GM23338 (cell line): ENCODE measurements around the gene CMIP. TPM values are rescaled to one million over a fixed set of nuclear protein-coding genes. Genes with fewer than 3 reads are reported as not detected.
A peak's percentile ranks its signal among the peaks of the same experiment; 100 is the strongest.

Source experiments
- ATAC-seq: fragments of 200-7000 bp; cut with Tn5 transposase; 3 replicates; pipeline ENCODE4 v1.9.1; 2020
- DNase-seq: peaks from one replicate; pipeline ENCODE4 v3.0.0-alpha.2; 2015; ENCODE audit warnings: low spot score
- H2AFZ ChIP-seq: fragments of 200-600 bp; sonication (generic); 2 replicates; pipeline ENCODE4 v1.8.0; 2016; ENCODE audit warnings: antibody characterized with exemption, mild to moderate bottlenecking, moderate library complexity
- H3F3A ChIP-seq: fragments of 200-600 bp; sonication (generic); replicated peaks from 2 replicates; pipeline ENCODE4 v1.8.0; 2017; ENCODE audit warnings: antibody characterized with exemption, mixed run types, low read depth
- H3K27ac ChIP-seq: fragments of 200-600 bp; sonication (generic); 2 replicates; pipeline ENCODE4 v1.6.1; 2016; ENCODE audit warnings: low read depth
- H3K27me3 ChIP-seq: fragments of 200-600 bp; sonication (generic); 2 replicates; pipeline ENCODE4 v1.8.0; 2016; ENCODE audit warnings: mild to moderate bottlenecking, mixed run types, moderate library complexity; ENCODE audit not compliant: insufficient read depth
- H3K36me3 ChIP-seq: fragments of 200-600 bp; sonication (generic); 2 replicates; pipeline ENCODE4 v1.8.0; 2016; ENCODE audit warnings: mild to moderate bottlenecking; ENCODE audit not compliant: insufficient read depth
- H3K4me1 ChIP-seq: fragments of 200-600 bp; sonication (generic); 2 replicates; pipeline ENCODE4 v1.8.0; 2016; ENCODE audit warnings: mild to moderate bottlenecking, moderate library complexity; ENCODE audit not compliant: insufficient read depth
- H3K4me2 ChIP-seq: fragments of 200-600 bp; sonication (generic); 2 replicates; pipeline ENCODE4 v1.7.1; 2017; ENCODE audit warnings: mixed run types
- H3K4me3 ChIP-seq: fragments of 200-600 bp; sonication (generic); 2 replicates; pipeline ENCODE4 v1.6.1; 2016; ENCODE audit warnings: mixed run types
- H3K79me2 ChIP-seq: fragments of 200-600 bp; sonication (generic); replicated peaks from 2 replicates; pipeline ENCODE4 v1.8.0; 2017; ENCODE audit warnings: mild to moderate bottlenecking; ENCODE audit not compliant: insufficient read depth
- H3K9me2 ChIP-seq: fragments of 200-600 bp; sonication (generic); 2 replicates; pipeline ENCODE4 v1.8.0; 2017; ENCODE audit not compliant: insufficient read depth
- H4K20me1 ChIP-seq: fragments of 200-600 bp; sonication (generic); replicated peaks from 2 replicates; pipeline ENCODE4 v1.8.0; 2017; ENCODE audit warnings: mild to moderate bottlenecking; ENCODE audit not compliant: insufficient read depth
- H3K27ac Mint-ChIP-seq: 2 replicates; pipeline ENCODE4 v1.8.0; 2020; ENCODE audit warnings: inconsistent platforms, mild to moderate bottlenecking, moderate library complexity, mixed read lengths
- H3K27me3 Mint-ChIP-seq: 3 replicates; pipeline ENCODE4 v1.8.0; 2022; ENCODE audit warnings: low read depth, mild to moderate bottlenecking, moderate library complexity, mixed read lengths, inconsistent platforms; ENCODE audit not compliant: insufficient read depth, poor library complexity
- H3K36me3 Mint-ChIP-seq: 3 replicates; pipeline ENCODE4 v1.8.0; 2021; ENCODE audit warnings: low read depth, mild to moderate bottlenecking, inconsistent platforms, moderate library complexity, mixed read lengths
- H3K4me1 Mint-ChIP-seq: 3 replicates; pipeline ENCODE4 v1.8.0; 2020; ENCODE audit warnings: mild to moderate bottlenecking, inconsistent platforms, mixed read lengths
- H3K4me3 Mint-ChIP-seq: 3 replicates; pipeline ENCODE4 v1.8.0; 2021; ENCODE audit warnings: moderate library complexity, mild to moderate bottlenecking, inconsistent platforms, mixed read lengths
- H3K9me3 Mint-ChIP-seq: 3 replicates; pipeline ENCODE4 v1.8.0; 2020; ENCODE audit warnings: moderate library complexity, mild to moderate bottlenecking, inconsistent platforms, mixed read lengths
- CREB1 ChIP-seq: fragments of 250-450 bp; sonication (Bioruptor Pico); IDR thresholded peaks from 2 replicates; pipeline ENCODE4 v1.5.0; 2020; ENCODE audit warnings: low read depth, mild to moderate bottlenecking, moderate library complexity
- EZH2 ChIP-seq: fragments of 200-600 bp; sonication (generic); IDR thresholded peaks from one replicate; pipeline ENCODE4 v1.8.0; 2017; ENCODE audit warnings: antibody characterized with exemption, mild to moderate bottlenecking, low read depth; ENCODE audit not compliant: unreplicated experiment
- EZH2phosphoT487 ChIP-seq: fragments of 200-600 bp; sonication (generic); IDR thresholded peaks from one replicate; pipeline ENCODE4 v1.8.1; 2018; ENCODE audit warnings: antibody characterized with exemption; ENCODE audit not compliant: unreplicated experiment
- JUNB ChIP-seq: IDR thresholded peaks from one replicate; pipeline ENCODE4 v1.6.1; 2016; ENCODE audit warnings: antibody characterized with exemption; ENCODE audit not compliant: unreplicated experiment
- NANOG ChIP-seq: IDR thresholded peaks from 2 replicates; pipeline ENCODE4 v1.6.1; 2016; ENCODE audit warnings: antibody characterized with exemption, borderline replicate concordance
- POLR2AphosphoS5 ChIP-seq: IDR thresholded peaks from 2 replicates; pipeline ENCODE4 v1.6.1; 2016; ENCODE audit warnings: antibody characterized with exemption, low read depth
- STAT1 ChIP-seq: IDR thresholded peaks from one replicate; pipeline ENCODE4 v1.6.1; 2016; ENCODE audit warnings: antibody characterized with exemption; ENCODE audit not compliant: unreplicated experiment
- ZNF114 ChIP-seq: fragments of 250-450 bp; sonication (Bioruptor Pico); IDR thresholded peaks from 2 replicates; pipeline ENCODE4 v1.5.0; 2020; ENCODE audit warnings: mild to moderate bottlenecking, moderate library complexity
- ZNF331 ChIP-seq: fragments of 250-450 bp; sonication (Bioruptor Pico); IDR thresholded peaks from 2 replicates; pipeline ENCODE4 v1.5.0; 2020; ENCODE audit warnings: low read depth, mild to moderate bottlenecking, moderate library complexity
- polyA plus RNA-seq: library from polyadenylated mRNA; unstranded; fragments of >200 nt; fragmentation: Nextera tagmentation; extraction: Ambion mirVana; gene quantifications from 2 replicates; pipeline ENCODE4 v1.2.1, GENCODE V29; 2016
- total RNA-seq: library from RNA; depleted of rRNA; stranded (reverse); fragments of >200 nt; shearing (Covaris generic); gene quantifications from 2 replicates; pipeline ENCODE4 v1.2.3, GENCODE V29; 2014
- TF ChIP-seq, protein P1 (sequence below): fragments of 250-450 bp; sonication (Bioruptor Pico); IDR thresholded peaks from 2 replicates; pipeline ENCODE4 v1.5.0; 2020; ENCODE audit warnings: mild to moderate bottlenecking, moderate library complexity
- TF ChIP-seq, protein P2 (sequence below): IDR thresholded peaks from 2 replicates; pipeline ENCODE4 v1.6.1; 2016; ENCODE audit warnings: antibody characterized with exemption
- TF ChIP-seq, protein P3 (sequence below), 2 experiments: fragments of 200-600 bp in 1 of 2; sonication (generic) in 1 of 2; conservative IDR thresholded peaks; 2 replicates each; pipeline versions ENCODE4 v1.5.1 to v1.6.1; 2016 to 2017; ENCODE audit warnings: antibody characterized with exemption in 2 of 2, low read depth in 2 of 2, mild to moderate bottlenecking in 2 of 2, moderate library complexity in 1 of 2
- TF ChIP-seq, protein P4 (sequence below): IDR thresholded peaks from one replicate; pipeline ENCODE4 v1.6.1; 2018; ENCODE audit warnings: antibody characterized with exemption; ENCODE audit not compliant: unreplicated experiment

Gene CMIP
- total and polyA plus RNA-seq, 2 experiments from 2014 or later, result 9.5 to 62.3 TPM

DNA sequence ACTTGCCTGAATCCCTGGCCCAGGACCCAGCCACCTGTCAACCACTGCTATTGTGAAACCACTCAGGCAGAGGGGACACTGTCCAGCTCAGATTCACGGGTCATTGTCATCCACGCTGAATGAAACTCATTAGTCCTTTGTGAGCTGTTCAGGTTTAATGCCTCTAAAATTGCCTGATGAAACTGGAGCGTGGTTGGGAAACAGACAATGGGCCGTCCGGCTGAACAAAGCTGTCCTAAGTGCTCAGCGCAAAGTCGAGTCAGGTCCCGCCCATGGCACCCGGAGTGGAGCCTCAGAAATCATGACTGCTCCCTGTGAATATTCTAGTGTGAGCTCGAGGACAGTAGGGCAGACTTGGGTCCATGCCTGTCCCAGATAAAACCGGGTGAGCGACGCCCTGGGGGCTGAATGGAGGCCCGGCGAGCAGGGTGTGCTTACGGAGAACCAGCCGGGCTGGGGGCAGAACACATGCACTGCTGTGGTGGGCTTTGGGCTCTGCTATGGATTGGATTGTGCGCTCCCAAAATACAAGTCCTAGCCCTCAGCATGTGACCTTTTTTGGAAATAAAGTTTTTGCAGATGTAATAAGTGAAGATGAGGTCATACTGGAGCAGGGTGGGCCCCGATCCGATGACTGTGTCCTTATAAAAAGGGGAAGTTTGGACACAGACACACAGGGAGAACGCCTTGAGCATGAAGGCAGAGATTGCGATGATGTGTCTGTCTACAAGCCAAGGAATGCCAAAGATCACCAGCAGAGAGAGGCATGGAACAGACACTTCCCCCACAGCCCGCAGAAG lies 12.9 kb upstream of the CMIP start:
- Histone ChIP-seq H2AFZ (0 out of 2 replicates have a peak overlapping the region, but pooled peaks have one; percentile 43), H3K79me2 (no peaks in the 10 kb centered on the region), H3K27ac (no peak overlapping the region), H4K20me1 (no peaks in the 10 kb centered on the region), H3K27me3 (no peaks in the 10 kb centered on the region), H3K9me2 (no peaks in the 10 kb centered on the region), H3K4me2 (no peak overlapping the region), H3K36me3 (no peaks in the 10 kb centered on the region), H3K4me3 (no peak overlapping the region), H3K4me1 (peaks cover 5% of the 10 kb centered on the region), H3F3A (0 out of 2 replicates have a peak, but pooled peaks cover 2% of the 10 kb centered on the region)
- H3K4me3 Mint-ChIP-seq, result no peak overlapping the region
- no peaks in the 10 kb centered on the region for H3K9me3 Mint-ChIP-seq
- DNase-seq (no peak), ATAC-seq (no peak)
- no peak for TF ChIP-seq NANOG
- TF ChIP-seq, protein P1, sequence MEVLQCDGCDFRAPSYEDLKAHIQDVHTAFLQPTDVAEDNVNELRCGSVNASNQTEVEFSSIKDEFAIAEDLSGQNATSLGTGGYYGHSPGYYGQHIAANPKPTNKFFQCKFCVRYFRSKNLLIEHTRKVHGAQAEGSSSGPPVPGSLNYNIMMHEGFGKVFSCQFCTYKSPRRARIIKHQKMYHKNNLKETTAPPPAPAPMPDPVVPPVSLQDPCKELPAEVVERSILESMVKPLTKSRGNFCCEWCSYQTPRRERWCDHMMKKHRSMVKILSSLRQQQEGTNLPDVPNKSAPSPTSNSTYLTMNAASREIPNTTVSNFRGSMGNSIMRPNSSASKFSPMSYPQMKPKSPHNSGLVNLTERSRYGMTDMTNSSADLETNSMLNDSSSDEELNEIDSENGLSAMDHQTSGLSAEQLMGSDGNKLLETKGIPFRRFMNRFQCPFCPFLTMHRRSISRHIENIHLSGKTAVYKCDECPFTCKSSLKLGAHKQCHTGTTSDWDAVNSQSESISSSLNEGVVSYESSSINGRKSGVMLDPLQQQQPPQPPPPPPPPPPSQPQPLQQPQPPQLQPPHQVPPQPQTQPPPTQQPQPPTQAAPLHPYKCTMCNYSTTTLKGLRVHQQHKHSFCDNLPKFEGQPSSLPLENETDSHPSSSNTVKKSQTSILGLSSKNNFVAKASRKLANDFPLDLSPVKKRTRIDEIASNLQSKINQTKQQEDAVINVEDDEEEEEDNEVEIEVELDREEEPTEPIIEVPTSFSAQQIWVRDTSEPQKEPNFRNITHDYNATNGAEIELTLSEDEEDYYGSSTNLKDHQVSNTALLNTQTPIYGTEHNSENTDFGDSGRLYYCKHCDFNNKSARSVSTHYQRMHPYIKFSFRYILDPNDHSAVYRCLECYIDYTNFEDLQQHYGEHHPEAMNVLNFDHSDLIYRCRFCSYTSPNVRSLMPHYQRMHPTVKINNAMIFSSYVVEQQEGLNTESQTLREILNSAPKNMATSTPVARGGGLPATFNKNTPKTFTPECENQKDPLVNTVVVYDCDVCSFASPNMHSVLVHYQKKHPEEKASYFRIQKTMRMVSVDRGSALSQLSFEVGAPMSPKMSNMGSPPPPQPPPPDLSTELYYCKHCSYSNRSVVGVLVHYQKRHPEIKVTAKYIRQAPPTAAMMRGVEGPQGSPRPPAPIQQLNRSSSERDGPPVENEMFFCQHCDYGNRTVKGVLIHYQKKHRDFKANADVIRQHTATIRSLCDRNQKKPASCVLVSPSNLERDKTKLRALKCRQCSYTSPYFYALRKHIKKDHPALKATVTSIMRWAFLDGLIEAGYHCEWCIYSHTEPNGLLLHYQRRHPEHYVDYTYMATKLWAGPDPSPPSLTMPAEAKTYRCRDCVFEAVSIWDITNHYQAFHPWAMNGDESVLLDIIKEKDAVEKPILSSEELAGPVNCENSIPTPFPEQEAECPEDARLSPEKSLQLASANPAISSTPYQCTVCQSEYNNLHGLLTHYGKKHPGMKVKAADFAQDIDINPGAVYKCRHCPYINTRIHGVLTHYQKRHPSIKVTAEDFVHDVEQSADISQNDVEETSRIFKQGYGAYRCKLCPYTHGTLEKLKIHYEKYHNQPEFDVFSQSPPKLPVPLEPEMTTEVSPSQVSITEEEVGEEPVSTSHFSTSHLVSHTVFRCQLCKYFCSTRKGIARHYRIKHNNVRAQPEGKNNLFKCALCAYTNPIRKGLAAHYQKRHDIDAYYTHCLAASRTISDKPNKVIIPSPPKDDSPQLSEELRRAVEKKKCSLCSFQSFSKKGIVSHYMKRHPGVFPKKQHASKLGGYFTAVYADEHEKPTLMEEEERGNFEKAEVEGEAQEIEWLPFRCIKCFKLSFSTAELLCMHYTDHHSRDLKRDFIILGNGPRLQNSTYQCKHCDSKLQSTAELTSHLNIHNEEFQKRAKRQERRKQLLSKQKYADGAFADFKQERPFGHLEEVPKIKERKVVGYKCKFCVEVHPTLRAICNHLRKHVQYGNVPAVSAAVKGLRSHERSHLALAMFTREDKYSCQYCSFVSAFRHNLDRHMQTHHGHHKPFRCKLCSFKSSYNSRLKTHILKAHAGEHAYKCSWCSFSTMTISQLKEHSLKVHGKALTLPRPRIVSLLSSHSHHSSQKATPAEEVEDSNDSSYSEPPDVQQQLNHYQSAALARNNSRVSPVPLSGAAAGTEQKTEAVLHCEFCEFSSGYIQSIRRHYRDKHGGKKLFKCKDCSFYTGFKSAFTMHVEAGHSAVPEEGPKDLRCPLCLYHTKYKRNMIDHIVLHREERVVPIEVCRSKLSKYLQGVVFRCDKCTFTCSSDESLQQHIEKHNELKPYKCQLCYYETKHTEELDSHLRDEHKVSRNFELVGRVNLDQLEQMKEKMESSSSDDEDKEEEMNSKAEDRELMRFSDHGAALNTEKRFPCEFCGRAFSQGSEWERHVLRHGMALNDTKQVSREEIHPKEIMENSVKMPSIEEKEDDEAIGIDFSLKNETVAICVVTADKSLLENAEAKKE (CRISPR knock-in tag), result no peak
- TF ChIP-seq, protein P2, sequence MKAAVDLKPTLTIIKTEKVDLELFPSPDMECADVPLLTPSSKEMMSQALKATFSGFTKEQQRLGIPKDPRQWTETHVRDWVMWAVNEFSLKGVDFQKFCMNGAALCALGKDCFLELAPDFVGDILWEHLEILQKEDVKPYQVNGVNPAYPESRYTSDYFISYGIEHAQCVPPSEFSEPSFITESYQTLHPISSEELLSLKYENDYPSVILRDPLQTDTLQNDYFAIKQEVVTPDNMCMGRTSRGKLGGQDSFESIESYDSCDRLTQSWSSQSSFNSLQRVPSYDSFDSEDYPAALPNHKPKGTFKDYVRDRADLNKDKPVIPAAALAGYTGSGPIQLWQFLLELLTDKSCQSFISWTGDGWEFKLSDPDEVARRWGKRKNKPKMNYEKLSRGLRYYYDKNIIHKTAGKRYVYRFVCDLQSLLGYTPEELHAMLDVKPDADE, result no peak
- TF ChIP-seq ZNF114 (CRISPR knock-in tag), result no peak
- TF ChIP-seq ZNF331 (CRISPR knock-in tag), result no peak
- no peak for TF ChIP-seq CREB1
- no peak for TF ChIP-seq EZH2
- no peak for TF ChIP-seq STAT1
- TF ChIP-seq POLR2AphosphoS5, result no peak
- TF ChIP-seq EZH2phosphoT487, result no peak
- TF ChIP-seq, protein P3, sequence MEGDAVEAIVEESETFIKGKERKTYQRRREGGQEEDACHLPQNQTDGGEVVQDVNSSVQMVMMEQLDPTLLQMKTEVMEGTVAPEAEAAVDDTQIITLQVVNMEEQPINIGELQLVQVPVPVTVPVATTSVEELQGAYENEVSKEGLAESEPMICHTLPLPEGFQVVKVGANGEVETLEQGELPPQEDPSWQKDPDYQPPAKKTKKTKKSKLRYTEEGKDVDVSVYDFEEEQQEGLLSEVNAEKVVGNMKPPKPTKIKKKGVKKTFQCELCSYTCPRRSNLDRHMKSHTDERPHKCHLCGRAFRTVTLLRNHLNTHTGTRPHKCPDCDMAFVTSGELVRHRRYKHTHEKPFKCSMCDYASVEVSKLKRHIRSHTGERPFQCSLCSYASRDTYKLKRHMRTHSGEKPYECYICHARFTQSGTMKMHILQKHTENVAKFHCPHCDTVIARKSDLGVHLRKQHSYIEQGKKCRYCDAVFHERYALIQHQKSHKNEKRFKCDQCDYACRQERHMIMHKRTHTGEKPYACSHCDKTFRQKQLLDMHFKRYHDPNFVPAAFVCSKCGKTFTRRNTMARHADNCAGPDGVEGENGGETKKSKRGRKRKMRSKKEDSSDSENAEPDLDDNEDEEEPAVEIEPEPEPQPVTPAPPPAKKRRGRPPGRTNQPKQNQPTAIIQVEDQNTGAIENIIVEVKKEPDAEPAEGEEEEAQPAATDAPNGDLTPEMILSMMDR (conservative IDR thresholded peaks at IDR 0.05; ENCODE audit: low read depth in 2 of 2), result no peak
- TF ChIP-seq JUNB, result no peak
- TF ChIP-seq, protein P4, sequence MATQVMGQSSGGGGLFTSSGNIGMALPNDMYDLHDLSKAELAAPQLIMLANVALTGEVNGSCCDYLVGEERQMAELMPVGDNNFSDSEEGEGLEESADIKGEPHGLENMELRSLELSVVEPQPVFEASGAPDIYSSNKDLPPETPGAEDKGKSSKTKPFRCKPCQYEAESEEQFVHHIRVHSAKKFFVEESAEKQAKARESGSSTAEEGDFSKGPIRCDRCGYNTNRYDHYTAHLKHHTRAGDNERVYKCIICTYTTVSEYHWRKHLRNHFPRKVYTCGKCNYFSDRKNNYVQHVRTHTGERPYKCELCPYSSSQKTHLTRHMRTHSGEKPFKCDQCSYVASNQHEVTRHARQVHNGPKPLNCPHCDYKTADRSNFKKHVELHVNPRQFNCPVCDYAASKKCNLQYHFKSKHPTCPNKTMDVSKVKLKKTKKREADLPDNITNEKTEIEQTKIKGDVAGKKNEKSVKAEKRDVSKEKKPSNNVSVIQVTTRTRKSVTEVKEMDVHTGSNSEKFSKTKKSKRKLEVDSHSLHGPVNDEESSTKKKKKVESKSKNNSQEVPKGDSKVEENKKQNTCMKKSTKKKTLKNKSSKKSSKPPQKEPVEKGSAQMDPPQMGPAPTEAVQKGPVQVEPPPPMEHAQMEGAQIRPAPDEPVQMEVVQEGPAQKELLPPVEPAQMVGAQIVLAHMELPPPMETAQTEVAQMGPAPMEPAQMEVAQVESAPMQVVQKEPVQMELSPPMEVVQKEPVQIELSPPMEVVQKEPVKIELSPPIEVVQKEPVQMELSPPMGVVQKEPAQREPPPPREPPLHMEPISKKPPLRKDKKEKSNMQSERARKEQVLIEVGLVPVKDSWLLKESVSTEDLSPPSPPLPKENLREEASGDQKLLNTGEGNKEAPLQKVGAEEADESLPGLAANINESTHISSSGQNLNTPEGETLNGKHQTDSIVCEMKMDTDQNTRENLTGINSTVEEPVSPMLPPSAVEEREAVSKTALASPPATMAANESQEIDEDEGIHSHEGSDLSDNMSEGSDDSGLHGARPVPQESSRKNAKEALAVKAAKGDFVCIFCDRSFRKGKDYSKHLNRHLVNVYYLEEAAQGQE, result no peak
- H3K27me3 Mint-ChIP-seq, result peaks cover 10% of the 10 kb centered on the region
- no peaks in the 10 kb centered on the region for H3K36me3 Mint-ChIP-seq
- peaks cover 19% of the 10 kb centered on the region for H3K4me1 Mint-ChIP-seq
- no peak overlapping the region for H3K27ac Mint-ChIP-seq
